GM18526 (cell line): Measurements from ENCODE around the gene CADM1.

Experiments
- POLR2A ChIP-seq: IDR thresholded peaks from 3 replicates; pipeline ENCODE4 v1.6.1; 2011; ENCODE audit not compliant: insufficient read length; ENCODE audit errors: extremely low read depth

CADM1 gene

GRCh38 chr11:115126515-115127208 is 377.6 kb downstream of the CADM1 start:
- no peak for TF ChIP-seq POLR2A

GRCh38 chr11:115126092-115126491 is 378.1 kb downstream of the CADM1 start:
- no peak for TF ChIP-seq POLR2A

GRCh38 chr11:115124786-115125185 is 379.4 kb downstream of the CADM1 start:
- no peak for TF ChIP-seq POLR2A

- no peak for TF ChIP-seq POLR2A
Measured at GRCh38 chr11:115123641-115124040, 380.6 kb downstream of the CADM1 start.

- no peak for TF ChIP-seq POLR2A
Measured at GRCh38 chr11:115122274-115122673, 381.9 kb downstream of the CADM1 start.
